Rectal smooth muscle tissue (tissue), 1 donor: ENCODE measurements around the gene PAQR5.
A peak's percentile ranks its signal among the peaks of the same experiment; 100 is the strongest.

Experiments used
- H3K27ac ChIP-seq: one replicate; pipeline ENCODE4 v1.7.0; 2013; ENCODE audit warnings: low read depth, low read length, inconsistent platforms
- H3K27me3 ChIP-seq: one replicate; pipeline ENCODE4 v1.7.0; 2013; ENCODE audit warnings: low read length; ENCODE audit not compliant: control insufficient read depth, insufficient read depth
- H3K36me3 ChIP-seq: one replicate; pipeline ENCODE4 v1.7.0; 2013; ENCODE audit warnings: low read length; ENCODE audit not compliant: control insufficient read depth, insufficient read depth
- H3K4me1 ChIP-seq: one replicate; pipeline ENCODE4 v1.7.0; 2013; ENCODE audit warnings: low read length; ENCODE audit not compliant: control insufficient read depth, insufficient read depth
- H3K4me3 ChIP-seq: one replicate; pipeline ENCODE4 v1.7.0; 2013; ENCODE audit warnings: low read length
- H3K9ac ChIP-seq: one replicate; pipeline ENCODE4 v1.7.0; 2013; ENCODE audit warnings: low read length

PAQR5 gene

GRCh38 chr15:69395991-69396390, 97.3 kb downstream of the PAQR5 start:
- Histone ChIP-seq H3K4me3 (no peak overlapping the region), H3K4me1 (no peaks in the 10 kb centered on the region), H3K27ac (no peak overlapping the region), H3K36me3 (no peaks in the 10 kb centered on the region), H3K27me3 (no peaks in the 10 kb centered on the region), H3K9ac (no peak overlapping the region)

GRCh38 chr15:69398491-69398891, 99.8 kb downstream of the PAQR5 start:
- Histone ChIP-seq H3K27me3 (no peaks in the 10 kb centered on the region), H3K27ac (no peak overlapping the region), H3K4me1 (no peaks in the 10 kb centered on the region), H3K4me3 (no peak overlapping the region), H3K36me3 (no peaks in the 10 kb centered on the region), H3K9ac (no peak overlapping the region)

GRCh38 chr15:69400850-69401249, 102.1 kb downstream of the PAQR5 start:
- Histone ChIP-seq H3K27me3 (no peaks in the 10 kb centered on the region), H3K4me3 (no peak overlapping the region), H3K9ac (no peak overlapping the region), H3K36me3 (no peaks in the 10 kb centered on the region), H3K4me1 (no peaks in the 10 kb centered on the region), H3K27ac (no peak overlapping the region)

- Histone ChIP-seq H3K27ac (no peak overlapping the region), H3K27me3 (no peaks in the 10 kb centered on the region), H3K9ac (no peak overlapping the region), H3K36me3 (no peaks in the 10 kb centered on the region), H3K4me3 (no peak overlapping the region), H3K4me1 (no peaks in the 10 kb centered on the region)
These were observed 104.1 kb downstream of the PAQR5 start for GRCh38 chr15:69402816-69403215.

GRCh38 chr15:69403594-69403993, 104.9 kb downstream of the PAQR5 start:
- no peaks in the 10 kb centered on the region for H3K27me3 ChIP-seq
- no peaks in the 10 kb centered on the region for H3K36me3 ChIP-seq
- no peaks in the 10 kb centered on the region for H3K4me1 ChIP-seq
- no peak overlapping the region for H3K4me3 ChIP-seq
- no peak overlapping the region for H3K9ac ChIP-seq
- no peak overlapping the region for H3K27ac ChIP-seq

GRCh38 chr15:69405110-69405509, 106.4 kb downstream of the PAQR5 start:
- no peaks in the 10 kb centered on the region for H3K27me3 ChIP-seq
- H3K36me3 ChIP-seq = no peaks in the 10 kb centered on the region
- H3K9ac ChIP-seq = no peak overlapping the region
- H3K4me1 ChIP-seq = no peaks in the 10 kb centered on the region
- no peak overlapping the region for H3K27ac ChIP-seq
- no peak overlapping the region for H3K4me3 ChIP-seq

GRCh38 chr15:69407719-69408400, 109.1 kb downstream of the PAQR5 start:
- no peak overlapping the region for H3K27ac ChIP-seq
- no peak overlapping the region for H3K4me3 ChIP-seq
- H3K27me3 ChIP-seq = no peaks in the 10 kb centered on the region
- H3K4me1 ChIP-seq = no peaks in the 10 kb centered on the region
- no peaks in the 10 kb centered on the region for H3K36me3 ChIP-seq
- no peak overlapping the region for H3K9ac ChIP-seq

- no peak overlapping the region for H3K4me3 ChIP-seq
- no peaks in the 10 kb centered on the region for H3K4me1 ChIP-seq
- H3K27me3 ChIP-seq = no peaks in the 10 kb centered on the region
- H3K9ac ChIP-seq = no peak overlapping the region
- H3K36me3 ChIP-seq = no peaks in the 10 kb centered on the region
- H3K27ac ChIP-seq = no peak overlapping the region
These were observed 110.1 kb downstream of the PAQR5 start for GRCh38 chr15:69408841-69409240.

GRCh38 chr15:69410248-69410874, 111.6 kb downstream of the PAQR5 start:
- no peak overlapping the region for H3K27ac ChIP-seq
- H3K4me3 ChIP-seq = no peak overlapping the region
- peaks cover 2% of the 10 kb centered on the region for H3K4me1 ChIP-seq
- H3K9ac ChIP-seq = no peak overlapping the region
- no peaks in the 10 kb centered on the region for H3K27me3 ChIP-seq
- no peaks in the 10 kb centered on the region for H3K36me3 ChIP-seq

GRCh38 chr15:69412274-69412673, 113.6 kb downstream of the PAQR5 start:
- Histone ChIP-seq H3K27ac (no peak overlapping the region), H3K4me1 (peaks cover 2% of the 10 kb centered on the region), H3K36me3 (no peaks in the 10 kb centered on the region), H3K27me3 (no peaks in the 10 kb centered on the region), H3K9ac (no peak overlapping the region), H3K4me3 (no peak overlapping the region)

- no peak overlapping the region for H3K27ac ChIP-seq
- no peaks in the 10 kb centered on the region for H3K27me3 ChIP-seq
- H3K4me1 ChIP-seq = peaks cover 2% of the 10 kb centered on the region
- no peak overlapping the region for H3K4me3 ChIP-seq
- H3K9ac ChIP-seq = no peak overlapping the region
- H3K36me3 ChIP-seq = no peaks in the 10 kb centered on the region
These were observed 114.0 kb downstream of the PAQR5 start for GRCh38 chr15:69412701-69413100.

- H3K27me3 ChIP-seq = no peaks in the 10 kb centered on the region
- H3K36me3 ChIP-seq = no peaks in the 10 kb centered on the region
- H3K4me1 ChIP-seq = peaks cover 2% of the 10 kb centered on the region
- no peak within 1 kb of the TSS for H3K27ac ChIP-seq
- no peak within 1 kb of the TSS for H3K9ac ChIP-seq
- H3K4me3 ChIP-seq = peak within 1 kb of the TSS; percentile 70
These were observed 115.3 kb downstream of the PAQR5 start, which contains the start of gene KIF23 for GRCh38 chr15:69413822-69414700. Gene KIF23, plus strand, starts transcription at chr15:69414349. Its CDS starts 117 bp downstream, at chr15:69414466.
